GM19452 (cell line): ENCODE data around the gene KRTAP10-4.
"Not testable (repeated sequence)": the region's sequence is repeated elsewhere in the genome, so short reads cannot be mapped to it uniquely, and the experiment has no call there.

Experiments
- ATAC-seq: cut with Tn5 transposase; IDR thresholded peaks from one replicate; pipeline ENCODE4 v1.9.1; 2021; ENCODE audit not compliant: unreplicated experiment

The KRTAP10-4 gene

GRCh38 chr21:44598061-44598460 is 24.5 kb downstream of the KRTAP10-4 start:
- ATAC-seq: no peak

- no peak for ATAC-seq
These were observed 25.9 kb downstream of the KRTAP10-4 start for GRCh38 chr21:44599264-44600029.

GRCh38 chr21:44600118-44600978 is 26.8 kb downstream of the KRTAP10-4 start, which contains the start of gene KRTAP10-7:
KRTAP10-7 (plus strand) TSS chr21:44600597; CDS start chr21:44600622, 25 bp downstream.
- ATAC-seq: not testable (repeated sequence)

GRCh38 chr21:44601091-44601490 is 27.6 kb downstream of the KRTAP10-4 start:
- not testable (repeated sequence) for ATAC-seq

GRCh38 chr21:44601596-44602462 is 28.3 kb downstream of the KRTAP10-4 start:
- no peak for ATAC-seq

- no peak for ATAC-seq
These were observed 28.9 kb downstream of the KRTAP10-4 start for GRCh38 chr21:44602463-44602850.

- ATAC-seq: no peak
These were observed 29.8 kb downstream of the KRTAP10-4 start for GRCh38 chr21:44603109-44603875.

- ATAC-seq: no peak
These were observed 30.4 kb downstream of the KRTAP10-4 start for GRCh38 chr21:44603911-44604310.

GRCh38 chr21:44606495-44606894 is 33.0 kb downstream of the KRTAP10-4 start:
- ATAC-seq: no peak

- ATAC-seq: no peak
These were observed 35.7 kb downstream of the KRTAP10-4 start for GRCh38 chr21:44609193-44609592.

GRCh38 chr21:44610157-44610843 is 36.8 kb downstream of the KRTAP10-4 start:
- not testable (repeated sequence) for ATAC-seq

- ATAC-seq: no peak
These were observed 38.0 kb downstream of the KRTAP10-4 start for GRCh38 chr21:44611551-44611950.

GRCh38 chr21:44612029-44612486 is 38.5 kb downstream of the KRTAP10-4 start, which contains the start of gene KRTAP10-8:
KRTAP10-8 (plus strand) TSS chr21:44612079; CDS start chr21:44612101, 22 bp downstream.
- no peak for ATAC-seq

GRCh38 chr21:44612669-44613229 is 39.2 kb downstream of the KRTAP10-4 start:
- ATAC-seq: no peak

GRCh38 chr21:44613386-44614155 is 40.0 kb downstream of the KRTAP10-4 start:
- no peak for ATAC-seq

GRCh38 chr21:44614161-44614631 is 40.7 kb downstream of the KRTAP10-4 start:
- ATAC-seq: no peak

- ATAC-seq: no peak
These were observed 41.4 kb downstream of the KRTAP10-4 start for GRCh38 chr21:44614961-44615391.

GRCh38 chr21:44615466-44615865 is 41.9 kb downstream of the KRTAP10-4 start:
- no peak for ATAC-seq
